Endodermal cell (in vitro differentiated cells): ENCODE data around the gene MOV10L1. TPM values are rescaled to one million over a fixed set of nuclear protein-coding genes. Genes with fewer than 3 reads are reported as not detected.
"Not testable (repeated sequence)": the region's sequence is repeated elsewhere in the genome, so short reads cannot be mapped to it uniquely, and the experiment has no call there.

Source experiments
- DNase-seq: peaks from one replicate; pipeline ENCODE4 v3.0.0-alpha.2; 2017
- H3K27ac ChIP-seq: 2 replicates; pipeline ENCODE4 v1.5.1; 2013; ENCODE audit warnings: mild to moderate bottlenecking, low read depth, low read length, moderate library complexity
- H3K27me3 ChIP-seq: 2 replicates; pipeline ENCODE4 v1.6.1; 2013; ENCODE audit warnings: mild to moderate bottlenecking, low read length, moderate library complexity; ENCODE audit not compliant: insufficient read depth, control insufficient read depth, poor library complexity, severe bottlenecking
- H3K36me3 ChIP-seq: 2 replicates; pipeline ENCODE4 v1.7.0; 2013; ENCODE audit warnings: mild to moderate bottlenecking, low read length, moderate library complexity; ENCODE audit not compliant: control insufficient read depth, insufficient read depth
- H3K4me1 ChIP-seq: one replicate; pipeline ENCODE4 v1.7.0; 2013; ENCODE audit warnings: low read length; ENCODE audit not compliant: control insufficient read depth, insufficient read depth
- H3K4me3 ChIP-seq: 2 replicates; pipeline ENCODE4 v1.5.1; 2013; ENCODE audit warnings: mild to moderate bottlenecking, low read length, moderate library complexity
- H3K9ac ChIP-seq: 2 replicates; pipeline ENCODE4 v1.6.1; 2013; ENCODE audit warnings: mild to moderate bottlenecking, low read length, moderate library complexity; ENCODE audit not compliant: poor library complexity, severe bottlenecking; ENCODE audit errors: extremely low read depth
- H3K9me3 ChIP-seq: 2 replicates; pipeline ENCODE4 v1.6.1; 2013; ENCODE audit warnings: mild to moderate bottlenecking, low read length, moderate library complexity; ENCODE audit not compliant: control insufficient read depth
- H3K27ac Mint-ChIP-seq: 2 replicates; pipeline ENCODE4 v1.8.0; 2020; ENCODE audit warnings: mixed read lengths
- H3K27me3 Mint-ChIP-seq: 2 replicates; pipeline ENCODE4 v1.8.0; 2021; ENCODE audit warnings: mild to moderate bottlenecking, mixed read lengths; ENCODE audit not compliant: insufficient read depth
- H3K36me3 Mint-ChIP-seq: 2 replicates; pipeline ENCODE4 v1.8.0; 2020; ENCODE audit warnings: low read depth, mixed read lengths
- H3K4me1 Mint-ChIP-seq: 2 replicates; pipeline ENCODE4 v1.8.0; 2020; ENCODE audit warnings: mixed read lengths
- H3K4me3 Mint-ChIP-seq: 2 replicates; pipeline ENCODE4 v1.8.0; 2020; ENCODE audit warnings: mild to moderate bottlenecking, moderate library complexity, mixed read lengths
- H3K9me3 Mint-ChIP-seq: 2 replicates; pipeline ENCODE4 v1.8.0; 2020; ENCODE audit warnings: mild to moderate bottlenecking, mixed read lengths
- CTCF ChIP-seq: fragments of 200-600 bp; sonication (generic); conservative IDR thresholded peaks from 2 replicates; pipeline ENCODE4 v1.5.0; 2021; ENCODE audit warnings: antibody characterized with exemption, mild to moderate bottlenecking
- WGBS, 2 experiments: methylation state at CpG; one replicate each; pipeline versions ENCODE4 v1.1.5 to v1.1.7; 2013; ENCODE audit warnings: missing lambda C conversion rate in 2 of 2, mixed read lengths in 1 of 2; ENCODE audit not compliant: insufficient coverage in 1 of 2, insufficient read length in 1 of 2; 5-methylcytosine and 5-hydroxymethylcytosine counted together
- total RNA-seq, 2 donors: library from RNA; stranded (reverse); fragmentation: NEBNext Ultra II Directional in 1 of 2; extraction: Animal tissue kit (Norgen Biotek cat#: 25700) in 1 of 2; gene quantifications; 2 replicates in 1 of 2; 3 replicates in 1 of 2; pipeline ENCODE4 v1.2.1, GENCODE V29; 2021

Gene MOV10L1
- total RNA-seq, 2 donors from 2014 or later = 0.31 TPM; not detected in 1

GRCh38 chr22:50085211-50085972 is 4.4 kb upstream of the MOV10L1 start, which contains the start of gene MLC1:
Gene MLC1, minus strand, starts transcription at chr22:50085426. Its CDS starts 524 bp downstream, at chr22:50084902.
- no peaks in the 10 kb centered on the region for H3K36me3 Mint-ChIP-seq
- WGBS, 2 experiments = 65 to 79% methylated on average over 18 to 29 of the region's 29 CpGs
- H3K4me1 ChIP-seq = no peaks in the 10 kb centered on the region
- peaks cover 10% of the 10 kb centered on the region for H3K9me3 Mint-ChIP-seq
- no peaks in the 10 kb centered on the region for H3K36me3 ChIP-seq
- no peak within 1 kb of the TSS for H3K27ac Mint-ChIP-seq
- peaks cover 5% of the 10 kb centered on the region for H3K4me1 Mint-ChIP-seq
- no peak within 1 kb of the TSS for H3K9ac ChIP-seq
- H3K27me3 ChIP-seq = no peaks in the 10 kb centered on the region
- H3K27ac ChIP-seq = peak within 1 kb of the TSS; percentile 12
- H3K9me3 ChIP-seq = no peaks in the 10 kb centered on the region
- no peak within 1 kb of the TSS for H3K4me3 ChIP-seq
- no peak within 1 kb of the TSS for H3K4me3 Mint-ChIP-seq
- TF ChIP-seq CTCF = no peak
- peak; percentile 40 for DNase-seq
- H3K27me3 Mint-ChIP-seq = peaks cover 16% of the 10 kb centered on the region

GRCh38 chr22:50086526-50086925 is 3.3 kb upstream of the MOV10L1 start:
- H3K4me1 ChIP-seq = no peaks in the 10 kb centered on the region
- H3K9ac ChIP-seq = no peak overlapping the region
- Mint-ChIP-seq H3K4me3 (no peak overlapping the region), H3K36me3 (no peaks in the 10 kb centered on the region), H3K9me3 (peaks cover 17% of the 10 kb centered on the region), H3K27ac (no peak overlapping the region), H3K4me1 (peaks cover 5% of the 10 kb centered on the region), H3K27me3 (peaks cover 28% of the 10 kb centered on the region)
- 95 to 100% methylated on average over 4 to 5 of the region's 5 CpGs for WGBS, 2 experiments
- no peaks in the 10 kb centered on the region for H3K9me3 ChIP-seq
- H3K27me3 ChIP-seq = no peaks in the 10 kb centered on the region
- TF ChIP-seq CTCF = no peak
- H3K4me3 ChIP-seq = no peak overlapping the region
- DNase-seq = no peak
- no peaks in the 10 kb centered on the region for H3K36me3 ChIP-seq
- no peak overlapping the region for H3K27ac ChIP-seq

- not testable (repeated sequence) for H3K4me3 ChIP-seq, H3K4me1 Mint-ChIP-seq, H3K4me1 ChIP-seq, H3K9ac ChIP-seq, H3K27ac ChIP-seq, H3K4me3 Mint-ChIP-seq, DNase-seq, H3K27ac Mint-ChIP-seq, H3K27me3 ChIP-seq, H3K36me3 Mint-ChIP-seq, H3K9me3 ChIP-seq, H3K36me3 ChIP-seq
- WGBS, 2 experiments = 81 to 92% methylated on average over 2 to 4 of the region's 4 CpGs
- Mint-ChIP-seq H3K27me3 (peaks cover 31% of the 10 kb centered on the region), H3K9me3 (peaks cover 17% of the 10 kb centered on the region)
Measured at GRCh38 chr22:50086975-50087374, 2.8 kb upstream of the MOV10L1 start.
